K562 (cell line): ENCODE measurements around the gene MAGI2. TPM values are rescaled to one million over a fixed set of nuclear protein-coding genes. Genes with fewer than 3 reads are reported as not detected.

Experiments used
- ATAC-seq: fragments of 200-7000 bp; cut with Tn5 transposase; 3 replicates; pipeline ENCODE4 v1.9.1; 2020; ENCODE audit warnings: moderate library complexity
- BruUV-seq: library from RNA; stranded (reverse); fragments of 400-500 nt; replicated peaks from 2 replicates; lab custom pipeline; 2021; lab: Mats Ljungman, UMichigan
- CTCF ChIA-PET: fragments of 300-600 bp; formaldehyde crosslinking; extraction: SDS; loops from one replicate; lab custom pipeline; 2021; ENCODE audit warnings: low intra/inter-chr PET ratio; lab: Yijun Ruan, JAX
- POLR2A ChIA-PET: fragments of 300-600, 350-650 bp; sonication (Branson Sonifier 250); formaldehyde crosslinking; extraction: SDS; loops from one replicate; lab custom pipeline; 2021; ENCODE audit warnings: antibody characterized with exemption, inconsistent platforms; lab: Yijun Ruan, JAX
- DNase-seq, 4 experiments: peaks; one replicate each; pipeline versions ENCODE4 v3.0.0 to v3.0.0-alpha.2; 2011 to 2018; ENCODE audit warnings: low spot score in 3 of 4, mixed read lengths in 3 of 4; ENCODE audit errors: extremely low read depth in 1 of 4
- FAIRE-seq: peaks from 2 replicates; lab custom pipeline; 2011; peaks lifted over from hg19 to GRCh38; lab: Jason Lieb, UNC
- H2AFZ ChIP-seq: 2 replicates; pipeline ENCODE4 v1.6.0; 2011; ENCODE audit warnings: low read depth, low read length, control low read depth, inconsistent platforms
- H3K27ac ChIP-seq: fragments of 200-600 bp; 3 replicates; pipeline ENCODE4 v1.8.0; 2011; ENCODE audit warnings: low read depth, mild to moderate bottlenecking, control low read depth, inconsistent platforms, low read length, moderate library complexity, mixed read lengths; ENCODE audit errors: extremely low read depth
- H3K27me3 ChIP-seq, 2 experiments: fragments of 300-600 bp in 1 of 2; 2 replicates in 1 of 2; 3 replicates in 1 of 2; pipeline versions ENCODE4 v1.6.0 to v1.8.0; 2011; ENCODE audit warnings: inconsistent platforms in 2 of 2, low read length in 2 of 2, mild to moderate bottlenecking in 1 of 2, mixed read lengths in 1 of 2, moderate library complexity in 1 of 2; ENCODE audit not compliant: control insufficient read depth in 2 of 2, insufficient read depth in 2 of 2
- H3K36me3 ChIP-seq: fragments of 300-600 bp; 3 replicates; pipeline ENCODE4 v1.8.0; 2011; ENCODE audit warnings: mild to moderate bottlenecking, low read length, inconsistent platforms; ENCODE audit not compliant: control insufficient read depth, insufficient read depth
- H3K4me1 ChIP-seq, 2 experiments: fragments of 200-600 bp in 1 of 2; replicated peaks in 1 of 2; 2 replicates in 1 of 2; 3 replicates in 1 of 2; pipeline versions ENCODE4 v1.5.1 to v1.8.0; 2011; ENCODE audit warnings: inconsistent platforms in 2 of 2, low read length in 2 of 2, mild to moderate bottlenecking in 1 of 2, mixed read lengths in 1 of 2, moderate library complexity in 1 of 2; ENCODE audit not compliant: control insufficient read depth in 2 of 2, insufficient read depth in 2 of 2
- H3K4me2 ChIP-seq: 2 replicates; pipeline ENCODE4 v1.6.1; 2011; ENCODE audit warnings: low read length, control low read depth, inconsistent platforms, mixed read lengths; ENCODE audit not compliant: insufficient read depth
- H3K4me3 ChIP-seq: fragments of 200-600 bp; sonication (generic), shearing (Covaris generic); 2 replicates; pipeline ENCODE4 v1.5.1; 2016; ENCODE audit warnings: control low read depth, inconsistent platforms
- H3K79me2 ChIP-seq: fragments of 200-600 bp; 3 replicates; pipeline ENCODE4 v1.8.0; 2011; ENCODE audit warnings: low read length, inconsistent platforms; ENCODE audit not compliant: control insufficient read depth, insufficient read depth
- H3K9ac ChIP-seq, 2 experiments: 2 replicates each; pipeline versions ENCODE4 v1.6.0 to v1.6.1; 2011; ENCODE audit warnings: low read depth in 2 of 2, low read length in 2 of 2, control low read depth in 1 of 2, inconsistent platforms in 1 of 2, mild to moderate bottlenecking in 1 of 2, mixed read lengths in 1 of 2; ENCODE audit not compliant: insufficient read depth in 1 of 2
- H3K9me1 ChIP-seq: one replicate; pipeline ENCODE4 v1.6.0; 2011; ENCODE audit warnings: inconsistent platforms, mild to moderate bottlenecking, low read length, moderate library complexity; ENCODE audit not compliant: control insufficient read depth, insufficient read depth
- H3K9me3 ChIP-seq: replicated peaks from 2 replicates; pipeline ENCODE4 v1.5.1; 2011; ENCODE audit warnings: low read depth, low read length, inconsistent platforms; ENCODE audit not compliant: control insufficient read depth, insufficient read depth
- H4K20me1 ChIP-seq: replicated peaks from 2 replicates; pipeline ENCODE4 v1.6.1; 2011; ENCODE audit warnings: low read length, inconsistent platforms, mixed read lengths; ENCODE audit not compliant: control insufficient read depth, insufficient read depth
- ARHGAP35 ChIP-seq: fragments of 450-650 bp; IDR thresholded peaks from 2 replicates; pipeline ENCODE4 v1.6.1; 2018; ENCODE audit not compliant: partially characterized antibody
- ARID4B ChIP-seq: sonication (generic); formaldehyde crosslinking; IDR thresholded peaks from 2 replicates; pipeline ENCODE4 v1.8.0; 2022; ENCODE audit warnings: mild to moderate bottlenecking, missing genetic modification reagents
- DNMT1 ChIP-seq: fragments of 450-650 bp; IDR thresholded peaks from 2 replicates; pipeline ENCODE4 v1.6.1; 2016; ENCODE audit warnings: antibody characterized with exemption, mild to moderate bottlenecking
- PHTF2 ChIP-seq: fragments of 250-450 bp; sonication (Bioruptor Pico); IDR thresholded peaks from 2 replicates; pipeline ENCODE4 v1.5.0; 2021; ENCODE audit warnings: mild to moderate bottlenecking
- RFX1 ChIP-seq: fragments of 450-650 bp; IDR thresholded peaks from 2 replicates; pipeline ENCODE4 v1.6.1; 2016; ENCODE audit warnings: mild to moderate bottlenecking, moderate library complexity
- SLC30A9 ChIP-seq: fragments of 250-450 bp; sonication (Bioruptor Pico); IDR thresholded peaks from 2 replicates; pipeline ENCODE4 v1.8.0; 2022; ENCODE audit warnings: mild to moderate bottlenecking, moderate library complexity
- SMARCE1 ChIP-seq: fragments of 450-650 bp; IDR thresholded peaks from 2 replicates; pipeline ENCODE4 v1.7.1; 2016; ENCODE audit warnings: mild to moderate bottlenecking
- ZNF212 ChIP-seq: fragments of 450-650 bp; formaldehyde crosslinking; IDR thresholded peaks from 2 replicates; pipeline ENCODE4 v1.4.0; 2020; ENCODE audit warnings: mild to moderate bottlenecking
- WGBS: fragments of 100-300 bp; shearing (Covaris generic); methylation state at CpG from one replicate; pipeline ENCODE4 v1.1.6; 2016; ENCODE audit warnings: low coverage, mixed read lengths; ENCODE audit not compliant: insufficient coverage; ENCODE audit errors: missing lambda C conversion rate; 5-methylcytosine and 5-hydroxymethylcytosine counted together
- in situ Hi-C: fragments of 300-500 bp; cut with MboI; formaldehyde crosslinking; loops from 4 replicates; pipeline ENCODE4 v1.15.0; 2018; ENCODE audit warnings: inconsistent platforms, mixed read lengths
- intact Hi-C: fragments of 100-400 bp; cut with micrococcal nuclease; formaldehyde crosslinking; loops from 2 replicates; pipeline ENCODE4 v1.14.2; 2022
- polyA plus RNA-seq, 8 experiments: library from polyadenylated mRNA; depleted of rRNA in 4 of 8; stranded (reverse) in 5 of 8; unstranded in 3 of 8; fragments of >200 nt; fragmentation: Nextera tagmentation in 2 of 8; fragmentation: Illumina TruSeq in 1 of 8; extraction: Ambion mirVana in 2 of 8; extraction: Trizol in 1 of 8; gene quantifications; 2 replicates each; pipeline versions ENCODE4 v1.2.1 to v1.2.3, GENCODE V29; 2011 to 2014; ENCODE audit warnings: inconsistent platforms in 1 of 8, missing spikeins in 1 of 8
- total RNA-seq, 7 experiments: library from RNA; depleted of rRNA in 6 of 7; stranded (reverse); fragments of >200 nt in 6 of 7; fragmentation: Illumina TruSeq in 2 of 7; extraction: Trizol in 2 of 7; gene quantifications; 2 replicates each; pipeline versions ENCODE4 v1.2.1 to v1.2.3, GENCODE V29; 2011 to 2021; ENCODE audit warnings: low replicate concordance in 1 of 7

The MAGI2 gene
- total and polyA plus RNA-seq, 9 of the 15 experiments (the other 6 are each of a cell fraction or from before 2014, with no cell fraction given) = 0.27 to 1.4 (median 0.70) TPM

- H3K4me3 ChIP-seq = no peak overlapping the region
- ChIA-PET POLR2A (no interaction called here), CTCF (no interaction called here)
- no peak overlapping the region for H2AFZ ChIP-seq
- ATAC-seq = no peak
- H3K27me3 ChIP-seq = no peaks in the 10 kb centered on the region
- H4K20me1 ChIP-seq = no peaks in the 10 kb centered on the region
- no peaks in the 10 kb centered on the region for H3K4me1 ChIP-seq
- BruUV-seq = no TSS peak
- no peaks in the 10 kb centered on the region for H3K36me3 ChIP-seq
- H3K79me2 ChIP-seq = no peaks in the 10 kb centered on the region
- H3K9me1 ChIP-seq = no peaks in the 10 kb centered on the region
- no peak overlapping the region for H3K9ac ChIP-seq
- TF ChIP-seq SMARCE1 = no peak
- no peak for TF ChIP-seq DNMT1
- no peak for TF ChIP-seq ZNF212 (CRISPR knock-in tag)
- no peak for TF ChIP-seq PHTF2 (CRISPR knock-in tag)
- no peak for TF ChIP-seq SLC30A9
- TF ChIP-seq ARID4B = no peak
- TF ChIP-seq ARHGAP35 = no peak
- no peak for TF ChIP-seq RFX1
- H3K27ac ChIP-seq = no peak overlapping the region
- no peak for FAIRE-seq
- 0 out of 2 replicates have a peak, but pooled peaks cover 2% of the 10 kb centered on the region for H3K9me3 ChIP-seq
- DNase-seq = no peak
- intact Hi-C loops (no loop called here), in situ Hi-C loops (no loop called here)
- 9% methylated on average over 1 of the region's 1 CpG for WGBS
- H3K4me2 ChIP-seq = no peak overlapping the region
Observed at GRCh38 chr7:78879206-78879605, 574.3 kb downstream of the MAGI2 start.
